Hepatocyte (in vitro differentiated cells): Measurements from ENCODE around the gene SEMA4G. TPM values are rescaled to one million over a fixed set of nuclear protein-coding genes. Genes with fewer than 3 reads are reported as not detected.

Source experiments
- DNase-seq: peaks from one replicate; pipeline ENCODE4 v3.0.0-alpha.2; 2016; ENCODE audit warnings: low spot score
- H2AFZ ChIP-seq: fragments of 200-600 bp; sonication (generic); 2 replicates; pipeline ENCODE4 v1.6.0; 2016; ENCODE audit warnings: antibody characterized with exemption, mild to moderate bottlenecking
- H3K27ac ChIP-seq: fragments of 200-600 bp; sonication (generic); 2 replicates; pipeline ENCODE4 v1.5.1; 2016; ENCODE audit warnings: mild to moderate bottlenecking
- H3K27me3 ChIP-seq: fragments of 200-600 bp; sonication (generic); 2 replicates; pipeline ENCODE4 v1.6.1; 2016
- H3K36me3 ChIP-seq: fragments of 200-600 bp; sonication (generic); replicated peaks from 2 replicates; pipeline ENCODE4 v1.5.1; 2016; ENCODE audit warnings: low read depth; ENCODE audit not compliant: insufficient read depth
- H3K4me1 ChIP-seq: fragments of 200-600 bp; sonication (generic); 2 replicates; pipeline ENCODE4 v1.5.1; 2016; ENCODE audit warnings: mild to moderate bottlenecking, moderate library complexity; ENCODE audit not compliant: insufficient read depth
- H3K4me2 ChIP-seq: fragments of 200-600 bp; sonication (generic); 2 replicates; pipeline ENCODE4 v1.6.0; 2016
- H3K4me3 ChIP-seq: fragments of 200-600 bp; sonication (generic); 2 replicates; pipeline ENCODE4 v1.5.1; 2016; ENCODE audit warnings: mild to moderate bottlenecking
- H3K79me2 ChIP-seq: fragments of 200-600 bp; sonication (generic); 2 replicates; pipeline ENCODE4 v1.6.0; 2017; ENCODE audit warnings: mild to moderate bottlenecking
- H3K9me2 ChIP-seq: fragments of 200-600 bp; sonication (generic); replicated peaks from 2 replicates; pipeline ENCODE4 v1.6.0; 2017; ENCODE audit warnings: mild to moderate bottlenecking; ENCODE audit not compliant: insufficient read depth
- H3K9me3 ChIP-seq: fragments of 200-600 bp; sonication (generic); 2 replicates; pipeline ENCODE4 v1.5.1; 2016; ENCODE audit warnings: low read depth, mild to moderate bottlenecking
- H4K20me1 ChIP-seq: fragments of 200-600 bp; sonication (generic); 2 replicates; pipeline ENCODE4 v1.6.0; 2016; ENCODE audit warnings: mild to moderate bottlenecking; ENCODE audit not compliant: insufficient read depth, poor library complexity, severe bottlenecking
- EZH2 ChIP-seq: fragments of 200-600 bp; sonication (generic); IDR thresholded peaks from 2 replicates; pipeline ENCODE4 v1.6.1; 2016; ENCODE audit warnings: antibody characterized with exemption, mild to moderate bottlenecking, borderline replicate concordance
- EZH2phosphoT487 ChIP-seq: fragments of 200-600 bp; sonication (generic); IDR thresholded peaks from one replicate; pipeline ENCODE4 v1.6.1; 2018; ENCODE audit warnings: antibody characterized with exemption, mild to moderate bottlenecking, low read depth, moderate library complexity; ENCODE audit not compliant: unreplicated experiment, severe bottlenecking
- whole genome bisulfite sequencing: methylation state at CpG from one replicate; pipeline ENCODE4 v1.1.6; 2016; ENCODE audit warnings: low lambda C conversion rate; ENCODE audit errors: missing lambda C conversion rate; 5-methylcytosine and 5-hydroxymethylcytosine counted together
- polyA plus RNA-seq: library from polyadenylated mRNA; unstranded; fragments of >200 nt; fragmentation: Nextera tagmentation; extraction: Ambion mirVana; gene quantifications from 2 replicates; pipeline ENCODE4 v1.2.1, GENCODE V29; 2016
- total RNA-seq: library from RNA; depleted of rRNA; stranded (reverse); fragments of >200 nt; gene quantifications from 2 replicates; pipeline ENCODE4 v1.2.3, GENCODE V29; 2014
- TF ChIP-seq, protein P1 (sequence below): fragments of 200-600 bp; sonication (generic); IDR thresholded peaks from 2 replicates; pipeline ENCODE4 v1.5.1; 2016; ENCODE audit warnings: antibody characterized with exemption, mild to moderate bottlenecking; ENCODE audit not compliant: poor library complexity

Gene SEMA4G
- total and polyA plus RNA-seq, 2 experiments from 2014 or later = 38.9 to 54.8 TPM

DNA sequence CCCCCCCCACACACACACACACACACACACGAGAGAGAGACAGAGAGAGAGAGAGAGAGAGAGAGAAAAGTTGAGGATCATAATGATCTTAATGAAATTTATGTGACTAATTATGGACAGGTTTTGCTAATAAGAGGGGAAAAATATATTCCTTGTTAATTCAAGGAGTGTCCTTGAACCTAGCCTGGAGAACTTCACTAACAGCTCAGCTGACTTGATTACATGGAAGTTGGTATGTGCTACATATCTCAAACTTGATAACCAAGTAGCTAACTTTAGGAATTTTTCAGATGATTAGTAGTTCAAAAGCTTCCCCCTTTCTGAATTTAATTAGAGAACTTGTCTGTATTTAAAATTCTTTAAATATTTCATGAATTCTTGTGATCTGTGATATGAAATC lies 41.3 kb upstream of the SEMA4G start:
- no peaks in the 10 kb centered on the region for H3K9me3 ChIP-seq
- H3K36me3 ChIP-seq = peaks cover 7% of the 10 kb centered on the region
- H3K4me1 ChIP-seq = no peaks in the 10 kb centered on the region
- WGBS = 20% methylated on average over 1 of the region's 1 CpG
- no peaks in the 10 kb centered on the region for H3K9me2 ChIP-seq
- H4K20me1 ChIP-seq = no peaks in the 10 kb centered on the region
- no peaks in the 10 kb centered on the region for H3K27me3 ChIP-seq
- no peak overlapping the region for H3K4me3 ChIP-seq
- peaks cover 18% of the 10 kb centered on the region for H3K79me2 ChIP-seq
- TF ChIP-seq EZH2phosphoT487 (no peak), EZH2 (no peak)
- TF ChIP-seq, protein P1, sequence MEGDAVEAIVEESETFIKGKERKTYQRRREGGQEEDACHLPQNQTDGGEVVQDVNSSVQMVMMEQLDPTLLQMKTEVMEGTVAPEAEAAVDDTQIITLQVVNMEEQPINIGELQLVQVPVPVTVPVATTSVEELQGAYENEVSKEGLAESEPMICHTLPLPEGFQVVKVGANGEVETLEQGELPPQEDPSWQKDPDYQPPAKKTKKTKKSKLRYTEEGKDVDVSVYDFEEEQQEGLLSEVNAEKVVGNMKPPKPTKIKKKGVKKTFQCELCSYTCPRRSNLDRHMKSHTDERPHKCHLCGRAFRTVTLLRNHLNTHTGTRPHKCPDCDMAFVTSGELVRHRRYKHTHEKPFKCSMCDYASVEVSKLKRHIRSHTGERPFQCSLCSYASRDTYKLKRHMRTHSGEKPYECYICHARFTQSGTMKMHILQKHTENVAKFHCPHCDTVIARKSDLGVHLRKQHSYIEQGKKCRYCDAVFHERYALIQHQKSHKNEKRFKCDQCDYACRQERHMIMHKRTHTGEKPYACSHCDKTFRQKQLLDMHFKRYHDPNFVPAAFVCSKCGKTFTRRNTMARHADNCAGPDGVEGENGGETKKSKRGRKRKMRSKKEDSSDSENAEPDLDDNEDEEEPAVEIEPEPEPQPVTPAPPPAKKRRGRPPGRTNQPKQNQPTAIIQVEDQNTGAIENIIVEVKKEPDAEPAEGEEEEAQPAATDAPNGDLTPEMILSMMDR = no peak
- no peak for DNase-seq
- H3K27ac ChIP-seq = no peak overlapping the region
- no peak overlapping the region for H3K4me2 ChIP-seq
- H2AFZ ChIP-seq = no peak overlapping the region

DNA sequence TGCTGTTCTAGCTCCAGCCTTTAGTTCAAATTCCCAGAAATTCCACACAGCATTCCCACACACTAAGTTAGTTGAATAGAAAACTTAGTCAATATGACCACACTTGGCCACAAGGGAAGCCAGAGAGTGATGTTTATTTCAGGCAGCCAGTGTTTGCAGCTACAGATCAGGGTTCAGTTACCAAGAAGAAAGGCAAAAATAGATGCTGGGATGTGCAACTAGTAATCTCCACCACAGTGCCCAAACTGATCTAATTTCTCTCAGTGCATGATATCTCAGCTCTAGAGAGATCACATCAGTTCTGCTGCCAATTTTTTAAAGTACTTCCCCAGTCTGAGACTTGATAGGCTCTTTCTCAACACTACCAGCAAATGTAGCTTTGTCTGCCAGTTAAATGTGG lies 38.9 kb upstream of the SEMA4G start:
- Histone ChIP-seq H3K4me3 (no peak overlapping the region), H3K27ac (no peak overlapping the region), H3K79me2 (peaks cover 5% of the 10 kb centered on the region), H4K20me1 (no peaks in the 10 kb centered on the region), H3K9me2 (no peaks in the 10 kb centered on the region), H2AFZ (no peak overlapping the region), H3K4me2 (no peak overlapping the region), H3K9me3 (no peaks in the 10 kb centered on the region), H3K27me3 (no peaks in the 10 kb centered on the region), H3K4me1 (no peaks in the 10 kb centered on the region), H3K36me3 (peaks cover 7% of the 10 kb centered on the region)
- TF ChIP-seq EZH2 (no peak), EZH2phosphoT487 (no peak)
- TF ChIP-seq, protein P1 = no peak
- DNase-seq = no peak

DNA sequence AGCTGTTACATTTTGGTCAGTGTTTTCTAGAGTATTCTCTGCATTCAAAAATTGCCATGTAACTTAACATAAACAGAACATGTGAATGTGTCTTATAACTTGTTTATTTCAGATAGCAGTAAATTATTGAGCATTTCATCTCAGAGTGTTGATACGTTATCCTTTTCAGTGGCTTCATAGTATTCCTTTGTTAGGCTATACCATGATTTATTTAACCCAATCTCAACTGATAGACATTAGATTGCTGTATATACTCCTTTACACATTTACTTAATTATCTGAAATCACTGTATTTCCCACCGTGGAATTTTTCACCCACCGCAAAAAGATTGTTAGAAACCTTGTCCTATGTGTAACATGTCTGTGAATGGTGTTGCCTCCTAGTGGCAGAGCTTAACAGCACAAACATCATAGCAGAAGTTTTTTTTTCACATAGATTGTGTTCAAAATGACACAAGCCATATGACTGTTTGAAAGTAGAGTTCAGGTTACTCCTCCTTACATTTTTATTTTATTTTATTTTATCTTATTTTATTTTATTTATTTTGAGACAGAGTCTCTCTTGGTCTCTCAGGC lies 35.1 kb upstream of the SEMA4G start:
- Histone ChIP-seq H3K27ac (no peak overlapping the region), H3K9me2 (no peaks in the 10 kb centered on the region), H2AFZ (no peak overlapping the region), H3K79me2 (no peaks in the 10 kb centered on the region), H4K20me1 (no peaks in the 10 kb centered on the region), H3K4me1 (no peaks in the 10 kb centered on the region), H3K36me3 (no peaks in the 10 kb centered on the region), H3K9me3 (no peaks in the 10 kb centered on the region), H3K4me3 (no peak overlapping the region), H3K4me2 (no peak overlapping the region), H3K27me3 (no peaks in the 10 kb centered on the region)
- TF ChIP-seq, protein P1 = peak; percentile 42
- no peak for TF ChIP-seq EZH2phosphoT487
- whole genome bisulfite sequencing = 96% methylated on average over 3 of the region's 3 CpGs
- DNase-seq = peak; percentile 10
